Limb (tissue), 2 donors: ENCODE results near the gene VAPB.

Source experiments
- DNase-seq, 2 donors: peaks; one replicate each; pipeline ENCODE4 v3.0.0-alpha.2; 2016; ENCODE audit errors: extremely low spot score in 2 of 2

Gene VAPB

DNA sequence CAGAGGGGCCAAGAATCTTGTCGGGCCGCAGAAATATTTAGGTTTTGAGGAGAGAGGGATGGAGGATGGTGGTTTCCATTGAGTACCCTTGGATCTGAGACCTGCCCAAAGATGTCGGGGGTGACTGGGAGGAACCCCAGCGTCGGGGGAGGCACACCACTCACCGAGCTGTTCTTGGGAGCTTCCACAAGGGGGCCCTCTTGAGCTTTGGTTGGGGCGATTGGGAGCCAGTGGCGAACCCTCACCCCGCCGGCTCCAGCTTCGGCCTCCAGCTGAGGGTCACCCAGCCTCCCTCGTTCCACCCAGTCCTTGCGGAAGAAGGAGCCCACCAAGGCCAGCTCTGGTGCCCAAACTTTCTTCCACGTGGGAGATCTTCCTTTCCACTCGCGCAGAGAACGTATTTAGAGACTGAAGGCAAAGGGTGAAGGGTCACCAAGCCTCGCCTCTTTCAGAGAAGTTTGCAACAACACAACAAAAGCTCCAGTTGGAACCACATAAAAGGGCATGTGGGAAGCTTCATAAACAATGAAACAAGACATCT is 92.5 kb downstream of the VAPB start:
- no peak for DNase-seq

DNA sequence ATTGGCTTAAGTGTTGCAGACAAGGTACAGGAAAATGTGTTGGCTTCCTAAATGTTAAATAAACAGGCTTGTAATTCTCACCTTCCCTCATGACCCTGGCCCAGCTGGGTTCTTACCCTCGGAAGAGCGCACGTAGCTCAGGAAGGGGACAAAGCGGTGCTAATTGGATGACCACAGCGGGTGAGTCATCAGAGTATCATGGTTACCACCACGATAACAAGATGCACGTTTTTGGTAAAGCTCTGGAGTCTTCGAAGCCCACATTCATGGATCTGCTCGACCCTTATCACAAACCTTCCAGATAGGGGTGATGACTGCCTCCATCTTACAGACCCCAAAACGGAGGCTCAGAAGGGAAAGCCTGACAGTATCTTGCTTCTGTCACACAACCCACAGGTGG is 93.4 kb downstream of the VAPB start:
- no peak for DNase-seq

DNA sequence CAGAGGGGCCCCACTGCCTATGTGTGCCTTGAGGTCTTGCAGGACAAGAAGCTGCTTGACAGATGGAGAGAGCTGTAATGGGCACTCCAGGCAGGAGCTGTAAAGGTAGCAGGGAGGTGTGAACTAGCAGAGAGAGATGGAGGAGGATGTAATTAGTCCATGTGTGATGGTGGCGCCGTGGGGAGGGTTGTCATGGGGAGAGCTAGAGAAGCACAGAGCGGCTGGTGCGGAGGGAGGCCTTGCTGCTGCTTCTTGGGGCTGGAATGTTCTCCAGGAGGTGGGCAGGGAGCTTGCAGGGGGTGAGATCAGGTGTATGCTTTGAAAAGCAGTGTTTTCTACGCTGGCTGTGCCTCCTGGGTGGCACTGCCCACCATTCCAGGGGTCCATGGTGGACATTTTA is 94.0 kb downstream of the VAPB start:
- no peak for DNase-seq

DNA sequence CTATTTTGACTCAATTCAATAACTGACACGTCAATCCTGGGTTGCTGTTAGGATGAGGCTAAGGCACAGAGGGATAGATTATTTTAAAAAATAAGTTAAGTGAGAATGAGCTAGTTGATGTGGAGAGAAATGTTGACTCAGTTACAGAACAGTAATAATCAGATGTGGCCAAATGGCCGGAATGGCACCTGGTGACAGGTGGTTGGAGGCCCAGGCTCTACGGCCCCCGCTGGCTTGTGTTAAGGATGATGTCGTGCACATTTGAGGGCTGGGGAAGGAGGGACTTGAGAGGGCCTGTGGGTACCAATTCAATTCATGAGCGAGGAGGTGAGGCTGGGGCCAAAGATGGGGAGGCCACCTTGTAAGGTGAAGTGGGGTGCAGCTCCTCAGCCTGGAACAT is 94.4 kb downstream of the VAPB start:
- DNase-seq, result no peak

DNA sequence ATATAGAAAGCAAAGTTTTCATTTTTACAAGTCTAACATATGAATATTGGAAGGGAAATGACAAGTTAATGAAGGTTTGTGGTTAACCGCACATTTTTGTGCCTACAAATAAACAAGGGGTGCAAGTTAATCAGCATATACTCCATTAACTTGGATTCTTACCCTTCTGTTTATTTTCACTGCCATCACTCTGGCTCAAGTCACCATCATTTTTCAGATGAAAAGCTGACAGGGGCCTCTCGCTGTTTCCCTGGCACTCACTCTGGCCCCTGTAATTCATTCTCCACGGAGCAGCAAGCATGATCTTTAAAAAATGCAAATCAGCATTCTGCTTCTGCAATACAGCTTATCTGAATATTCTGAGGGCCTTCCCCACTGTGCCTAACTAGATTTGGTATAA is 96.4 kb downstream of the VAPB start:
- DNase-seq, result no peak

DNA sequence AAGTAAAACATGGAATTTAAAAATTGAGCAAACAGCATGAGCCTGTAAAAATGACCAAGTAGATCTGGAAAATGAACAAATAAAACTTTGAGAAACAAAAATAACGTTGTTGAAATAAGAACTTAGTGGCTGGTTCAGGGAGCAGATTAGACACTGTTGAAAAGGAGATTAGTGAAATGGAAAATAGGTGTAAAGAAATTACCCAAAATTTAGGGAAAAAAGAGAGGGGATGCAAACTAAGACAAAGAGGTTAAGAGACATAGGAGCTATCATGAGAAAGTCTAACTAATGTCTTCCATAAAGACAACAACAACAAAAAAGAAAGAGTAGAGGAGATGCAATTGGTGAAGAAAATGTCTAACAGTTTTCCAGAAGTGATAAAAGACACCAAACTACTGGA is 97.2 kb downstream of the VAPB start:
- no peak for DNase-seq

DNA sequence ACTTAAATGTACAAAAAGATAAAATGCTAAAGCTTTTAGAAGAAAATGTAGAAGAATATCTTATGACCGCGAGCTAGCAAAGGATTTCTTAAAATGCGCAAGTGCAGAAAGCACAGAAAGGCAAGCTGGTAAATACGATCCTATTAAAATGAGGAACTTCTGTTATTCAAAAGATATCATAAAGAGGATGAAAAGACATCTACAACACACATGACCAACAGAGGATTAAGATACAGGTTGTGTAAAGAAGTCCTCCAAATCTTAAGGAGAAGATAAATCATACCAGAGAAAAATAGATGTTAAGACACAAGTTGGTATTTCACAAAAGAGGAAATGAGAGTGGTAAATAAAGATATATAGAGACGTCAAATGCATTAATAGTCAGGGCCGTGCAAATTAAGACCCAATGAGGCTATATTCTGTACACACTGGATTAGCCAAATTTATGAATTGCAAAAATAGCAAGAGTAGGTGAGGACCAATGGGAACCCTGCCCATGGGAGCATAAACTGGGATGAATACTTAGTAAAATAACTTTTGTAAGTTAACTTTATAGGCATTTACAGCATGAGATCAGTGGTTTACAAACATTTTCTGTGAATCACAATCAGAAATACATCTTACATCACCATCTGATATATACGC is 103.2 kb downstream of the VAPB start:
- no peak for DNase-seq

DNA sequence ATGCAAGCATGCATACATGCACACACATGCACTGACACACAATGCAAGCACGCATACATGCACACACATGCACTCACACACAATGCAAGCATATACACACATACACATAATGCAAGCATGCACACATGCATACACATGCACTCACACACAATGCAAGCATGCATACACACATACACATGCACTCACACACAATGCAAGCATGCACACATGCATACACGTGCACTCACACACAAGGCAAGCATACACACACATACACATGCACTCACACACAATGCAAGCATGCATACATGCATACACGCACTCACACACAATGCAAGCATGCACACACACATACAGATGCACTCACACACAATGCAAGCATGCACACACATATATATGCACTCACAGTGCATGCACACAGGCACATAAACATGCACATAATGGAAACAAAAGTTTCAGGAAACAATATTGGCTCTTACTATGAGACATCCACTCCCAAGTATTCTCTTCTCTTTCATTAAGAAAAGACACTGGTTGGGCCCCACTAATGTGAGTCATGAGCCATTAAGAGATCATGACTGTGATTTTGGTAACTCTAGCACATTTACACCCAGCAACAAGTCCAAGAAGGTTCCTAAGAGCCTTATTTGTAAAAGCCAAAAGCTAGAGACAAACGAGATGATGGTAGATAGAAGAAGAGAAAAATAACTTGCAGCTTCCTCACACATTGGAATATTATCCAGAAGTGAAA is 103.9 kb downstream of the VAPB start:
- DNase-seq, result no peak

DNA sequence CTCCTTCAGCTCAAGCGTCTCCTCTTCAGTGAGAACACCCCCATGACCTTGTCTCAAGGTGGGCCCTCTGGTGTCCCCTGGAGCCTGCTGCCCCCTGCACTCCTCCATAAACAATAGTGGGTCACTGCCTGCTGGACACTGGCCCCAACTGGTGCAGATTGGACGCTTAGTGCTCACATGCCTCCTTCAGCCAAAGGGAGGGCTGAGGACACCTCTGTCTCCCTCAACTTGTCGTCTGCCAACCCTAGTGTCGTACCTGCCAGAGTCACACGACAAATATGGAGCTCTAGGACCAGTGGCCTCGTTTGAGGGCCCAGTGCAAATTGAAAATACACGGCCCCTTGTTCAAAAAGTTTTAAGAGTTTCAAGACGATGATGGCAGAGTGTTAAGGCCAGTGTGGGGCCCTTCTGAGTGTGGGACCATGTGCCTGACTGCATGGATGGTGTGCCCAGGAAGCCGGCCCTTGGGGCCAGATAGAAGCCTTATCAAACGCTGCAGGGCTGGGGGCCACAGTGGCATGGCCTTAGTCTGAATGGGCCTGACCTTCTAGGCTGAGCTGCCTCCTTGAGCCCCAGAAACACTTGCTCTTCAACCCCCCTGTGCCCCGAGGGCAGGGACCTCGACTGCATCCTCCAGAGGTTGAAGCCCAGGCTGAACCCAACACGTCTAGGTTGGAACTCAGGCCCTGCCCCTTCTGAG is 106.0 kb downstream of the VAPB start:
- DNase-seq, result no peak

DNA sequence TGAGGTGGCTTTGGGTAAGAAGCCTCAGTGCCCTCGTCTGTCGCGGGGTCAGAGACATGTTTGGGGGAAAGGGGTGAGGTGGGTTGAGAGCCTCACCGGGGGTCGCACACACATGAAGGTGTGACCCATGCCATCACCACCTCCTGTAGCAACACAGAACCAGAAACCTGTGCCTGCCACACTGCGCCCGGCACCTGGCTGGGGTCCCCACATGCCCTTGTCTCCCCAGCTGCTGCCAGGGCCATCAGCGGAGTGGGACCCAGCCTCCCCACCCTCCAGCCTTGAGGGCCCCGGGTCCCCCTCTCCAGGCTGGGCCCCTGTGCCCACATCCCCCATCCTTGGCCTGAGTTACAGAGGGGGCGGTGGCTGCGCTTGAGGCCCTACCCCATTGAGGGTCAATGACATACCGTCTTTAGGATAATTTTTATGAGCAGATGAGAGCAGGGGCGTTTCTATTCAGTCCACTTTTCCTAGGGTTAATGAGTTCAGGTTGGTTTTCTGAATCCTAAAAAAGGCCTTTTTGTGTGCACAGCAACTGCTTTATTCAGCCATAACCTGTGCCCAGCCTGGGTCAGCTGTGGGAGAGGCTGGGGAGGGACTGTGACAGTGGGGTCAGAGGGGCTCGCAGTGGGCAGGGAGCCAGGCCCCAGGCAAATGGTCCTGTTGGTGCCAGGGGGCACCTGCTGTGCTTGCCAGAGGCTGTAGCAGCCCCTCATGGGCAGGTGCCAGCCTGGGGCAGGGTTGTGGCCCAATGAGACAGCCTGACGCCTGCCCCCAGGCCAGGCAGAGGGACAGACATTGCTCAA is 106.8 kb downstream of the VAPB start:
- DNase-seq, result no peak

DNA sequence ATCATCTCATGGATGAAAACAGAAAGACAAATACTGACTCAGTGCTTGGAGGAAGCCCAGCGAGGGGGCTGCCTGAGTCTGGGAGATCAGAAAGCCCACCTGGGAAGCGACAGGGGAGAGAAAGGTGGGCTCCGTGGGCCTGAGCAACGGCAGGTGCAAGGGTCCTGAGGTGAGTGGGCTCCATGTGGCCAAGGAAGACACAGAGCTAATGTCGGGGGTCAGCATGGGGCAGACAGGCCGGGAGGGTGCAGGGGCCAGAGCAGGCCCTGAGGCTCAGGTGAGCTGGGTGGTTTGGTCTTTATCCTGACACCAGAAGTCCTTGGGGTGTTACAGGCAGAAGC is 107.4 kb downstream of the VAPB start:
- no peak for DNase-seq

DNA sequence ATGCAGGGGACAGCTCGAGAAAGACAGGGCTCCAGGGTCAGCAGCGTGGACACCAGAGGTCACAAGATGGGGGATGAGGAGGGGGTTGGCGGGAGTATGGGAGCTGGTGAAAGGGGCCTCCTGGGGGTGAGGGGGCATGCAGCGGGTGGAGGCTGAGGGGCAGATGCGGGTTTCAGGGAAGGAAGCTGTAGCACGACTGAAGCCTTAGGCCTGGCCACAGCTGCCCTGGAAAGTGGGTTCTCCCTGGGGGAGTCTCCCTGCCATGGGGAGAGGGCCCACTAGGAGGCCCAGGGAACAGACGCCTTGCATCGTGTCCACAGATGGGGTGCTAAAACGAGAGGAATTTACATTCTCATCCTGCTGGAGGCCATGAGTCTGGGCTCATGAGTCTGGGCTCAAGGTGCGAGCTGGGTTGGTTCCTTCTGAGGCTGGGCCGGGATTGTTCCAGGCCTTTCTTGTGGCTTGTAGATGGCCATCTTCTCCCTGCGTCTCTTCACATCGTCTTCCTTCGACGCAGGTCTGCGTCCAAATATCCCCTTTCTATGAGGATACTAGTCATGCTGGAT is 108.1 kb downstream of the VAPB start:
- no peak for DNase-seq

DNA sequence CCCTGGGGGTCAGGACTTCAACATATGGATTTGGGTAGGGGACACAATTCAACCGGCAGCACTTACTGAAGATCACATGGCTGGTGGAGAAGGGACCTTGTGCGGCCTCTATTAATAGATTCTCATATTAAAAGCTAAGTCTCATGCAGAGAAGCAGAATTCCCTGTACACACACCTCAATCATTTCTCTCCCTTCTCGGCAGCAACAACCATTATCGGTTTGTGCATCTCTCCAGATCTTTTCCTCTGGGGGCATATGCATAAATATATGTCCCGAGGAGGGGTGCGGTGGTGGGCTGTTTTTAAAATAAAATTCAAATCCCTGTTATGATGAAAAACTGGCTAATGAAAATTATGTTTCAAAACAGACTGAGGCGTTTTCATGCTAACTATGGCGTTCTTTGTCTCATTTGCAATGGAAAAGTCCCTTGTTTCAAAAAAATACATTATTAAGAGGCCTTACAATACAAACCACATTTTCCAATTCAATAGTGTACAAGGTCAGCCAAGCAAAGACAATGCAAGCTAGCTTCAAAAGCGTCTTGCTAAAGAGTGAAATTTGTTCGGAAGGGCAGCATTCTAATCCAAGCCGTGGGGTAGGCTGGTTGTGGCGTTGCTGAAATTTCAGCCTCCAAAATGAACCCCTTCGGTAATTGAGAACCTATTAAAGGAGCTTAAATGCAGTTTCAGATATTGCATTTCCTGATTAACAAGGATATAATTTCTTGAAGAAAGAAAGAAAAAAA is 108.9 kb downstream of the VAPB start:
- DNase-seq, result no peak

DNA sequence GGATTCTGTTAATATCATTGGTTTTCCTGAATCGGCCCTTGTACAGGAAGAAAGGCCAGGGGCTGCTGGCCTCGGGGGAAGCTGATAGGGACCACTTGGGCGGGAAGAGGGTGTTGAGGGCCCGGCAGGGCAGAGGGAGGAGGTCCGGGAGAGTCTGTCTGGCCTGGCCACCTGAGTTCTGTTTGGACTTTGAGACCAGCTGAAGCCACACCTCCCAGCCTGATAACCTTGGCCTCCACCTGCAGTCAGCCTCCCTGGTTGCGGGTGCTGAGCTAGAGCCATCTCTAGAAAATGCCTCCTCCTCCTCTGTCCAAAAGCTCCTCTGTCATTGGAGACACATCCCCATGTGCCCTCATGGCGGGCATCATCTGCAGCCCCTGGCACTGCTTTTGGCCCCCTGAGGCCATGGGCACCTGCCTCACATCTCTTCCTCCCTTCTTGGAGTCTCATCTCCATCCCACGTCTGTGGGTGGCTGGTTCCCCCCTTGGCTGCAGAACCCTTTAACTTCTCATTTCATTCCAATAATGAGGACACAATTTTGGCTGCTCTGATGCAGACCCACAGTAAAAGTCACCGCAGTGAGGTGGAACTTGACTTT is 109.5 kb downstream of the VAPB start:
- DNase-seq, result no peak

DNA sequence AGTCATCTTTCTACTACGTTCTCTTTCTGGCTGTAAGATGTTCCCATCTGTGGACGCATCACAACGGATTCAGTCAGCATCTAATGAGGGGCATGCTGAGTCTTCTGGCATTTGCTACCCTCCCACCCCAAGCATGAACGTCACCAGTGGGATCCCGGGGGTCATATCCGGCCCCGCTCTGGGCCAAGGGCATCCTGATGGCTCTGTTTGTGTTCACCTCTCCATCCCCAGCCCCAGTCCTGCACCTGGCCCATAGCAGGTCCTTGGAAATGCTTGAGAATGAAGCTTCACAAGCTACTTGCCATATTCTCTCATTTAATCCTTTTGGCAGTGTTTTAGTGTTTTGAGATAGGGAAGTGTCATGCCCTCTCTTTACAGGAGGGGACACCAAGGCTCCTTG is 111.2 kb downstream of the VAPB start:
- no peak for DNase-seq
